HCT116 (cell line): ENCODE data around the gene CLSTN1. TPM values are rescaled to one million over a fixed set of nuclear protein-coding genes. Genes with fewer than 3 reads are reported as not detected.

Source experiments
- ATAC-seq: fragments of 200-7000 bp; cut with Tn5 transposase; 2 replicates; pipeline ENCODE4 v1.9.1; 2020; ENCODE audit warnings: mild to moderate bottlenecking, moderate library complexity
- BruUV-seq: library from RNA; stranded (reverse); fragments of 400-500 nt; replicated peaks from 2 replicates; lab custom pipeline; 2021; lab: Mats Ljungman, UMichigan
- CTCF ChIA-PET: fragments of 300-600 bp; sonication (Branson Sonifier 250); formaldehyde crosslinking; loops from one replicate; lab custom pipeline; 2021; ENCODE audit warnings: antibody characterized with exemption; lab: Charles Lee
- POLR2A ChIA-PET: fragments of 300-600, 350-600 bp; sonication (Branson Sonifier 250); formaldehyde crosslinking; loops from one replicate; lab custom pipeline; 2021; ENCODE audit warnings: antibody characterized with exemption; lab: Charles Lee
- RAD21 ChIA-PET, 2 experiments: fragments of 300-600 bp; sonication (Branson Sonifier 250); formaldehyde crosslinking; loops; one replicate each; lab custom pipeline; 2023; ENCODE audit warnings: low total read pairs in 2 of 2; ENCODE audit not compliant: uncharacterized antibody in 2 of 2, unreplicated experiment in 2 of 2, low non-redundant PET in 1 of 2; lab: Charles Lee
- DNase-seq: peaks from one replicate; pipeline ENCODE4 v3.0.0-alpha.2; 2010; ENCODE audit warnings: low read depth, low spot score
- H2AFZ ChIP-seq: fragments of 200-600 bp; shearing (Covaris generic), sonication (generic); 2 replicates; pipeline ENCODE4 v1.6.1; 2017; ENCODE audit warnings: low read depth, mixed run types, mixed read lengths, antibody characterized with exemption, low read length; ENCODE audit not compliant: poor library complexity, severe bottlenecking
- H3K27ac ChIP-seq: 2 replicates; pipeline ENCODE4 v1.5.1; 2012; ENCODE audit warnings: low read depth, low read length
- H3K27me3 ChIP-seq: fragments of 200-600 bp; sonication (generic); 2 replicates; pipeline ENCODE4 v1.6.1; 2016; ENCODE audit warnings: mixed run types, low read length, mixed read lengths; ENCODE audit not compliant: insufficient read depth
- H3K36me3 ChIP-seq, 2 experiments: fragments of 200-500 bp in 1 of 2; fragments of 200-600 bp in 1 of 2; sonication (Bioruptor generic) in 1 of 2; sonication (generic) in 1 of 2; 2 replicates each; pipeline versions ENCODE4 v1.5.1 to v1.6.1; 2014 to 2016; ENCODE audit warnings: low read length in 2 of 2, inconsistent platforms in 1 of 2, mixed read lengths in 1 of 2, mixed run types in 1 of 2; ENCODE audit not compliant: insufficient read depth in 2 of 2, control insufficient read depth in 1 of 2
- H3K4me1 ChIP-seq, 2 experiments: fragments of 200-600 bp in 1 of 2; sonication (generic) in 1 of 2; 2 replicates each; pipeline versions ENCODE4 v1.5.1 to v1.6.1; 2012 to 2017; ENCODE audit warnings: low read length in 2 of 2, inconsistent platforms in 1 of 2, mild to moderate bottlenecking in 1 of 2, mixed read lengths in 1 of 2, mixed run types in 1 of 2, moderate library complexity in 1 of 2; ENCODE audit not compliant: insufficient read depth in 2 of 2, control insufficient read depth in 1 of 2
- H3K4me2 ChIP-seq: fragments of 200-600 bp; sonication (generic); 2 replicates; pipeline ENCODE4 v1.6.1; 2017; ENCODE audit warnings: mixed run types, low read length, mixed read lengths
- H3K4me3 ChIP-seq, 2 experiments: fragments of 200-600 bp in 1 of 2; sonication (generic) in 1 of 2; replicated peaks in 1 of 2; 2 replicates each; pipeline ENCODE4 v1.5.1; 2011 to 2016; ENCODE audit warnings: low read length in 2 of 2, control low read depth in 1 of 2, low read depth in 1 of 2, mild to moderate bottlenecking in 1 of 2, mixed read lengths in 1 of 2, mixed run types in 1 of 2
- H3K79me2 ChIP-seq: fragments of 200-600 bp; sonication (generic); 2 replicates; pipeline ENCODE4 v1.6.1; 2017; ENCODE audit warnings: mild to moderate bottlenecking, mixed run types, low read length, moderate library complexity, mixed read lengths; ENCODE audit not compliant: insufficient read depth
- H3K9ac ChIP-seq: fragments of 200-600 bp; sonication (generic); 2 replicates; pipeline ENCODE4 v1.6.1; 2016; ENCODE audit warnings: low read length, mixed read lengths
- H3K9me2 ChIP-seq: fragments of 200-600 bp; sonication (generic), shearing (Covaris generic); 2 replicates; pipeline ENCODE4 v1.6.1; 2017; ENCODE audit warnings: mixed run types, mild to moderate bottlenecking, moderate library complexity; ENCODE audit not compliant: insufficient read depth
- H3K9me3 ChIP-seq, 2 experiments: fragments of 200-500 bp in 1 of 2; fragments of 200-600 bp in 1 of 2; sonication (Bioruptor generic) in 1 of 2; sonication (generic) in 1 of 2; 2 replicates each; pipeline ENCODE4 v1.6.1; 2014 to 2017; ENCODE audit warnings: low read length in 2 of 2, mixed read lengths in 2 of 2, inconsistent platforms in 1 of 2, low read depth in 1 of 2, mild to moderate bottlenecking in 1 of 2, mixed run types in 1 of 2, moderate library complexity in 1 of 2; ENCODE audit not compliant: control insufficient read depth in 1 of 2, insufficient read depth in 1 of 2
- H4K20me1 ChIP-seq: fragments of 200-600 bp; sonication (generic), shearing (Covaris generic); 2 replicates; pipeline ENCODE4 v1.6.1; 2017; ENCODE audit warnings: mixed run types, mild to moderate bottlenecking, moderate library complexity; ENCODE audit not compliant: insufficient read depth
- CBX3 ChIP-seq: IDR thresholded peaks from 2 replicates; pipeline ENCODE4 v1.6.1; 2012; ENCODE audit warnings: low read depth
- CEBPB ChIP-seq: IDR thresholded peaks from 2 replicates; pipeline ENCODE4 v1.6.1; 2012; ENCODE audit warnings: low read depth
- ELF1 ChIP-seq: IDR thresholded peaks from 2 replicates; pipeline ENCODE4 v1.6.1; 2012; ENCODE audit warnings: low read depth, borderline replicate concordance
- JUND ChIP-seq: IDR thresholded peaks from 2 replicates; pipeline ENCODE4 v1.6.1; 2012
- RAD21 ChIP-seq: IDR thresholded peaks from 2 replicates; pipeline ENCODE4 v1.6.1; 2012; ENCODE audit warnings: low read depth, mild to moderate bottlenecking
- SRF ChIP-seq: IDR thresholded peaks from 2 replicates; pipeline ENCODE4 v1.6.1; 2012; ENCODE audit warnings: low read depth
- TCF7L2 ChIP-seq: IDR thresholded peaks from 2 replicates; pipeline ENCODE4 v1.7.0; 2011; ENCODE audit warnings: borderline replicate concordance, inconsistent platforms; ENCODE audit not compliant: insufficient read depth, insufficient read length; ENCODE audit errors: extremely low read depth
- YY1 ChIP-seq: IDR thresholded peaks from 2 replicates; pipeline ENCODE4 v1.6.1; 2011; ENCODE audit warnings: low read length, low read depth, moderate library complexity, mild to moderate bottlenecking; ENCODE audit not compliant: insufficient replicate concordance; ENCODE audit errors: extremely low read depth
- ZFX ChIP-seq: fragments of 450-650 bp; IDR thresholded peaks from 2 replicates; pipeline ENCODE4 v1.6.1; 2017
- intact Hi-C: fragments of 100-400 bp; cut with micrococcal nuclease; formaldehyde crosslinking; loops from 2 replicates; pipeline ENCODE4 v1.10.0; 2022
- total RNA-seq: library from RNA; stranded (reverse); gene quantifications from one replicate; pipeline ENCODE4 v1.2.1, GENCODE V29; 2021; ENCODE audit not compliant: unreplicated experiment
- TF ChIP-seq, protein P1 (sequence below): IDR thresholded peaks from 2 replicates; pipeline ENCODE4 v1.6.1; 2012; ENCODE audit warnings: low read depth
- TF ChIP-seq, protein P2 (sequence below): IDR thresholded peaks from 2 replicates; pipeline ENCODE4 v1.6.1; 2011; ENCODE audit warnings: mild to moderate bottlenecking, low read length, moderate library complexity; ENCODE audit not compliant: insufficient replicate concordance; ENCODE audit errors: extremely low read depth
- TF ChIP-seq, protein P3 (sequence below), 3 experiments: fragments of 200-600 bp in 1 of 3; sonication (generic) in 1 of 3; IDR thresholded peaks in 2 of 3; conservative IDR thresholded peaks in 1 of 3; 2 replicates each; pipeline ENCODE4 v1.5.1; 2012 to 2017; ENCODE audit warnings: low read depth in 2 of 3, low read length in 2 of 3, antibody characterized with exemption in 1 of 3, borderline replicate concordance in 1 of 3, control low read depth in 1 of 3, mild to moderate bottlenecking in 1 of 3, mixed read lengths in 1 of 3, mixed run types in 1 of 3, moderate library complexity in 1 of 3; ENCODE audit not compliant: insufficient read depth in 1 of 3
- TF ChIP-seq, protein P4 (sequence below): IDR thresholded peaks from 2 replicates; pipeline ENCODE4 v1.6.1; 2012

CLSTN1 gene
- total RNA-seq, 1 experiment from 2014 or later = 113 TPM

DNA sequence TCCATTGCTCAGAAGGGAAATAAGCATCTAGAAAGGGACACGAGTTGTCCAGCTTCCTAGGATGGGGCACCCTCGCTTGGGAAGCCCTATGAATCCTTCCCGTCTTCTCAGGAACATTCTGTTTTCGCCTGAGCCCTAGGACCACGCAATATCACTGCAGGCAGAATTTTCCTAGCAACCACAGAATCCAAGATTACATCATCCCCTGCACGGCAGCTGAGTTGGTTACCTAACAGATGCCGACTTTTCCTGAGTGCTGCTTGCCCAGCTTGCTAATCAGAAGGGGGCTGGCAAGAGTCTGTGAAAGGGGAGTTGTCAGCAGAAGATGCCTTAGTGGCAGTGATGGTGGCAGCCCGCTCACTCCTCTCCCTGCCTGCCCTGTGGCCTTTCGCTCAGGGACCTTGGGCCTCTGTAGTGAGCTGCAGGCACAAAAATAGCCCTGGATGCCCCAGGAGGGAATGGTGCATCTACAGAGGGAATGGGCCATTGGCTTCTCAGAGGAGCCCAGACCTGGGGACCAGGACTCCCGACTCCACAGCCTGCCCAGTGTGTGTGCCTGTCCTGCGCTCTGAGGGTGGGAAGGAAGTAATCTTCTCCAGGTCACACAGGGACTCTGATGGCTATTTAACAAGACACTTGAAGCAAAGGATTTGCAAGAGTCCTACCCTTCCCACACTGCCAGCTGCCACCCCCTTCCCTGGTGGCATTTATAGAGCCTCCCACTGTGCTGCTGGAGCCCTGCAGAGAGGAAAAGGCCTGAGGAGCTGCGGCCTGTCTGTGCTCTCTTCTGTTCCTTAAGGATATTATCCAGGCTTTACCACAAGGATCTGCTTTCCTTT is 28.9 kb upstream of the CLSTN1 start (continued):
- TF ChIP-seq, protein P1, sequence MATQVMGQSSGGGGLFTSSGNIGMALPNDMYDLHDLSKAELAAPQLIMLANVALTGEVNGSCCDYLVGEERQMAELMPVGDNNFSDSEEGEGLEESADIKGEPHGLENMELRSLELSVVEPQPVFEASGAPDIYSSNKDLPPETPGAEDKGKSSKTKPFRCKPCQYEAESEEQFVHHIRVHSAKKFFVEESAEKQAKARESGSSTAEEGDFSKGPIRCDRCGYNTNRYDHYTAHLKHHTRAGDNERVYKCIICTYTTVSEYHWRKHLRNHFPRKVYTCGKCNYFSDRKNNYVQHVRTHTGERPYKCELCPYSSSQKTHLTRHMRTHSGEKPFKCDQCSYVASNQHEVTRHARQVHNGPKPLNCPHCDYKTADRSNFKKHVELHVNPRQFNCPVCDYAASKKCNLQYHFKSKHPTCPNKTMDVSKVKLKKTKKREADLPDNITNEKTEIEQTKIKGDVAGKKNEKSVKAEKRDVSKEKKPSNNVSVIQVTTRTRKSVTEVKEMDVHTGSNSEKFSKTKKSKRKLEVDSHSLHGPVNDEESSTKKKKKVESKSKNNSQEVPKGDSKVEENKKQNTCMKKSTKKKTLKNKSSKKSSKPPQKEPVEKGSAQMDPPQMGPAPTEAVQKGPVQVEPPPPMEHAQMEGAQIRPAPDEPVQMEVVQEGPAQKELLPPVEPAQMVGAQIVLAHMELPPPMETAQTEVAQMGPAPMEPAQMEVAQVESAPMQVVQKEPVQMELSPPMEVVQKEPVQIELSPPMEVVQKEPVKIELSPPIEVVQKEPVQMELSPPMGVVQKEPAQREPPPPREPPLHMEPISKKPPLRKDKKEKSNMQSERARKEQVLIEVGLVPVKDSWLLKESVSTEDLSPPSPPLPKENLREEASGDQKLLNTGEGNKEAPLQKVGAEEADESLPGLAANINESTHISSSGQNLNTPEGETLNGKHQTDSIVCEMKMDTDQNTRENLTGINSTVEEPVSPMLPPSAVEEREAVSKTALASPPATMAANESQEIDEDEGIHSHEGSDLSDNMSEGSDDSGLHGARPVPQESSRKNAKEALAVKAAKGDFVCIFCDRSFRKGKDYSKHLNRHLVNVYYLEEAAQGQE = no peak
- TF ChIP-seq CEBPB (no peak), JUND (no peak)
- TF ChIP-seq, protein P2, sequence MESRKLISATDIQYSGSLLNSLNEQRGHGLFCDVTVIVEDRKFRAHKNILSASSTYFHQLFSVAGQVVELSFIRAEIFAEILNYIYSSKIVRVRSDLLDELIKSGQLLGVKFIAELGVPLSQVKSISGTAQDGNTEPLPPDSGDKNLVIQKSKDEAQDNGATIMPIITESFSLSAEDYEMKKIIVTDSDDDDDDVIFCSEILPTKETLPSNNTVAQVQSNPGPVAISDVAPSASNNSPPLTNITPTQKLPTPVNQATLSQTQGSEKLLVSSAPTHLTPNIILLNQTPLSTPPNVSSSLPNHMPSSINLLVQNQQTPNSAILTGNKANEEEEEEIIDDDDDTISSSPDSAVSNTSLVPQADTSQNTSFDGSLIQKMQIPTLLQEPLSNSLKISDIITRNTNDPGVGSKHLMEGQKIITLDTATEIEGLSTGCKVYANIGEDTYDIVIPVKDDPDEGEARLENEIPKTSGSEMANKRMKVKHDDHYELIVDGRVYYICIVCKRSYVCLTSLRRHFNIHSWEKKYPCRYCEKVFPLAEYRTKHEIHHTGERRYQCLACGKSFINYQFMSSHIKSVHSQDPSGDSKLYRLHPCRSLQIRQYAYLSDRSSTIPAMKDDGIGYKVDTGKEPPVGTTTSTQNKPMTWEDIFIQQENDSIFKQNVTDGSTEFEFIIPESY = no peak

DNA sequence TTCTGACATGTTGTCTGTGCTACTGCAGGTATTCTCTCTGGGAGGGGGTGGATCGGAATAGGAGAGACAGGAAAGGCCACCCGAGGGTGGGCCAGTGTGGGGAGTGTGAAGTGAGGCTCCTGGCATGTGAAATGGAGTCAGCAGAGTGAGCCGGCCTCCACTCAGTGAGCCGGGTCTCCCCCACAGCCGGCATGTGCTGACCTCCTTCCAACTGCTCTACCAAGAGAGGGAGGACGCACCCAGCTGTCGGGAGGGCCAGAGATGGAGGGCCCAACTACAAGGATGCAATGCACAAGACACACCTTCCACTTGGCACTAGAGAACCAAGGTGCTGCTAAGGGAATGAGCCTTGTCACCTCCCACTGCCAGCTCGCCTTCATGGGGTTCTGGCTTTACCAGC is 28.2 kb upstream of the CLSTN1 start:
- Histone ChIP-seq H2AFZ (no peak overlapping the region), H4K20me1 (no peaks in the 10 kb centered on the region), H3K79me2 (no peaks in the 10 kb centered on the region), H3K27ac (no peak overlapping the region), H3K9ac (no peak overlapping the region), H3K4me1 (no peaks in the 10 kb centered on the region), H3K36me3 (no peaks in the 10 kb centered on the region), H3K9me2 (no peaks in the 10 kb centered on the region), H3K4me2 (no peak overlapping the region), H3K27me3 (no peaks in the 10 kb centered on the region), H3K4me3 (no peak overlapping the region), H3K9me3 (peaks cover 0 to 7% of the 10 kb centered on the region in 2 experiments; a peak in 1 of 4 replicates)
- ChIA-PET POLR2A (no interaction called here), RAD21 (no interaction called here), CTCF (no interaction called here)
- DNase-seq (no peak), ATAC-seq (no peak)
- no TSS peak for BruUV-seq
- intact Hi-C loops = no loop called here
- TF ChIP-seq ZFX (no peak), CBX3 (no peak), CEBPB (no peak), ELF1 (no peak), JUND (no peak), YY1 (no peak), TCF7L2 (no peak), RAD21 (no peak), SRF (no peak)
- TF ChIP-seq, protein P3, sequence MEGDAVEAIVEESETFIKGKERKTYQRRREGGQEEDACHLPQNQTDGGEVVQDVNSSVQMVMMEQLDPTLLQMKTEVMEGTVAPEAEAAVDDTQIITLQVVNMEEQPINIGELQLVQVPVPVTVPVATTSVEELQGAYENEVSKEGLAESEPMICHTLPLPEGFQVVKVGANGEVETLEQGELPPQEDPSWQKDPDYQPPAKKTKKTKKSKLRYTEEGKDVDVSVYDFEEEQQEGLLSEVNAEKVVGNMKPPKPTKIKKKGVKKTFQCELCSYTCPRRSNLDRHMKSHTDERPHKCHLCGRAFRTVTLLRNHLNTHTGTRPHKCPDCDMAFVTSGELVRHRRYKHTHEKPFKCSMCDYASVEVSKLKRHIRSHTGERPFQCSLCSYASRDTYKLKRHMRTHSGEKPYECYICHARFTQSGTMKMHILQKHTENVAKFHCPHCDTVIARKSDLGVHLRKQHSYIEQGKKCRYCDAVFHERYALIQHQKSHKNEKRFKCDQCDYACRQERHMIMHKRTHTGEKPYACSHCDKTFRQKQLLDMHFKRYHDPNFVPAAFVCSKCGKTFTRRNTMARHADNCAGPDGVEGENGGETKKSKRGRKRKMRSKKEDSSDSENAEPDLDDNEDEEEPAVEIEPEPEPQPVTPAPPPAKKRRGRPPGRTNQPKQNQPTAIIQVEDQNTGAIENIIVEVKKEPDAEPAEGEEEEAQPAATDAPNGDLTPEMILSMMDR (IDR thresholded peaks at IDR 0.05 in 2 of 3, conservative IDR thresholded peaks at IDR 0.05 in 1 of 3; ENCODE audit: borderline replicate concordance in 1 of 3, insufficient read depth in 1 of 3, low read depth in 2 of 3, low read length in 2 of 3) = no peak
- TF ChIP-seq, protein P4, sequence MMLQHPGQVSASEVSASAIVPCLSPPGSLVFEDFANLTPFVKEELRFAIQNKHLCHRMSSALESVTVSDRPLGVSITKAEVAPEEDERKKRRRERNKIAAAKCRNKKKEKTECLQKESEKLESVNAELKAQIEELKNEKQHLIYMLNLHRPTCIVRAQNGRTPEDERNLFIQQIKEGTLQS = no peak
- TF ChIP-seq, protein P2 = no peak
